Activated CD4-positive, alpha-beta T cell treated with anti-CD3 and anti-CD28 coated beads, Interleukin-2, amount 50 U/mL, for 1 hour (primary cell): ENCODE results near the gene TMEM183A.

Experiments used
- DNase-seq: peaks from one replicate; pipeline ENCODE4 v3.0.0-alpha.2; 2020

The TMEM183A gene

GRCh38 chr1:203073469-203073868 lies 66.3 kb downstream of the TMEM183A start:
- no peak for DNase-seq
